ENCODE data around the gene SLC39A11.

DNA sequence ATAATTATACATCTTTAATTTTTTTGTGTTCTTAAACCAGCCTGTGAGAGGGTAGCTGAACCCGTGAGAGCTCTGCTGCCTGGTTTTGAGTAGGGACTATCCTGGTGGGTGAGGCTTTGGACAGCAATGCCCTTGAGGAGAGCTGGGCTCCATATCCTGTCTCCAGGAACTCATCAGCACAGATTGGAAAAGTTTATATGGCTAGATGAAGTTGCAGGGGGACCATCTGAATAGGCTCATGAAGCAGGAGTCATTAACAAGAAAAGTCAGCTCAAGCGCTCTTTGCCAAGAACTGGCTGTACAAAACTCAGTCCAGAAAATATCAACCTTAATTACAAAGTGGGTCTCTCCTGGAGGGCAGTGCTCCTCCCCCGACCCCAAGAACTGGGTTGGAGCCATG lies 38.5 kb upstream of the SLC39A11 start:
- TF ChIP-seq, protein P1, sequence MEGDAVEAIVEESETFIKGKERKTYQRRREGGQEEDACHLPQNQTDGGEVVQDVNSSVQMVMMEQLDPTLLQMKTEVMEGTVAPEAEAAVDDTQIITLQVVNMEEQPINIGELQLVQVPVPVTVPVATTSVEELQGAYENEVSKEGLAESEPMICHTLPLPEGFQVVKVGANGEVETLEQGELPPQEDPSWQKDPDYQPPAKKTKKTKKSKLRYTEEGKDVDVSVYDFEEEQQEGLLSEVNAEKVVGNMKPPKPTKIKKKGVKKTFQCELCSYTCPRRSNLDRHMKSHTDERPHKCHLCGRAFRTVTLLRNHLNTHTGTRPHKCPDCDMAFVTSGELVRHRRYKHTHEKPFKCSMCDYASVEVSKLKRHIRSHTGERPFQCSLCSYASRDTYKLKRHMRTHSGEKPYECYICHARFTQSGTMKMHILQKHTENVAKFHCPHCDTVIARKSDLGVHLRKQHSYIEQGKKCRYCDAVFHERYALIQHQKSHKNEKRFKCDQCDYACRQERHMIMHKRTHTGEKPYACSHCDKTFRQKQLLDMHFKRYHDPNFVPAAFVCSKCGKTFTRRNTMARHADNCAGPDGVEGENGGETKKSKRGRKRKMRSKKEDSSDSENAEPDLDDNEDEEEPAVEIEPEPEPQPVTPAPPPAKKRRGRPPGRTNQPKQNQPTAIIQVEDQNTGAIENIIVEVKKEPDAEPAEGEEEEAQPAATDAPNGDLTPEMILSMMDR (IDR thresholded peaks at IDR 0.05 in 2 of 3, conservative IDR thresholded peaks at IDR 0.05 in 1 of 3; ENCODE audit: borderline replicate concordance in 1 of 3, insufficient read depth in 1 of 3, low read depth in 2 of 3, low read length in 2 of 3), result no peak
- TF ChIP-seq, protein P2, sequence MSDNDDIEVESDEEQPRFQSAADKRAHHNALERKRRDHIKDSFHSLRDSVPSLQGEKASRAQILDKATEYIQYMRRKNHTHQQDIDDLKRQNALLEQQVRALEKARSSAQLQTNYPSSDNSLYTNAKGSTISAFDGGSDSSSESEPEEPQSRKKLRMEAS (IDR thresholded peaks at IDR 0.05), result no peak
- no peak for TF ChIP-seq EZH2 (IDR thresholded peaks at IDR 0.05)
- no peak for TF ChIP-seq EZH2phosphoT487 (IDR thresholded peaks at IDR 0.05; ENCODE audit: borderline replicate concordance)
- TF ChIP-seq POLR2AphosphoS5 (IDR thresholded peaks at IDR 0.05; ENCODE audit: low read depth, low read length), result no peak
- no peak for TF ChIP-seq YY1 (IDR thresholded peaks at IDR 0.05; ENCODE audit: extremely low read depth, insufficient replicate concordance, low read depth, low read length)
- TF ChIP-seq POLR2A (IDR thresholded peaks at IDR 0.05; ENCODE audit: borderline replicate concordance, extremely low read depth, insufficient read depth, insufficient read length), result no peak
- no peak for TF ChIP-seq RAD21 (IDR thresholded peaks at IDR 0.05; ENCODE audit: low read depth)
- no peak for TF ChIP-seq JUND (IDR thresholded peaks at IDR 0.05)
- no peak for TF ChIP-seq CEBPB (IDR thresholded peaks at IDR 0.05; ENCODE audit: low read depth)
- no peak for TF ChIP-seq SRF (IDR thresholded peaks at IDR 0.05; ENCODE audit: low read depth)
